PC-9 (cell line): ENCODE data around the gene ADAMTSL2.

Experiments
- CTCF ChIP-seq: fragments of 200-600 bp; sonication (generic); conservative IDR thresholded peaks from 2 replicates; pipeline ENCODE4 v1.6.1; 2017; ENCODE audit warnings: mixed run types, antibody characterized with exemption, mild to moderate bottlenecking, moderate library complexity
- EZH2 ChIP-seq: fragments of 200-600 bp; sonication (generic); IDR thresholded peaks from 2 replicates; pipeline ENCODE4 v1.8.0; 2017; ENCODE audit warnings: antibody characterized with exemption, low read depth

GRCh38 chr9:133540698-133541025 is 6.2 kb downstream of the ADAMTSL2 start:
- TF ChIP-seq CTCF (no peak), EZH2 (no peak)
